A204.1 (cell line): Measurements from ENCODE around the gene SLC16A7.
"Not testable (repeated sequence)": the region's sequence is repeated elsewhere in the genome, so short reads cannot be mapped to it uniquely, and the experiment has no call there.

Experiments used
- FAIRE-seq: peaks from 2 replicates; lab custom pipeline; 2012; peaks lifted over from hg19 to GRCh38; lab: Jason Lieb, UNC

SLC16A7 gene, protein sequence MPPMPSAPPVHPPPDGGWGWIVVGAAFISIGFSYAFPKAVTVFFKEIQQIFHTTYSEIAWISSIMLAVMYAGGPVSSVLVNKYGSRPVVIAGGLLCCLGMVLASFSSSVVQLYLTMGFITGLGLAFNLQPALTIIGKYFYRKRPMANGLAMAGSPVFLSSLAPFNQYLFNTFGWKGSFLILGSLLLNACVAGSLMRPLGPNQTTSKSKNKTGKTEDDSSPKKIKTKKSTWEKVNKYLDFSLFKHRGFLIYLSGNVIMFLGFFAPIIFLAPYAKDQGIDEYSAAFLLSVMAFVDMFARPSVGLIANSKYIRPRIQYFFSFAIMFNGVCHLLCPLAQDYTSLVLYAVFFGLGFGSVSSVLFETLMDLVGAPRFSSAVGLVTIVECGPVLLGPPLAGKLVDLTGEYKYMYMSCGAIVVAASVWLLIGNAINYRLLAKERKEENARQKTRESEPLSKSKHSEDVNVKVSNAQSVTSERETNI

DNA sequence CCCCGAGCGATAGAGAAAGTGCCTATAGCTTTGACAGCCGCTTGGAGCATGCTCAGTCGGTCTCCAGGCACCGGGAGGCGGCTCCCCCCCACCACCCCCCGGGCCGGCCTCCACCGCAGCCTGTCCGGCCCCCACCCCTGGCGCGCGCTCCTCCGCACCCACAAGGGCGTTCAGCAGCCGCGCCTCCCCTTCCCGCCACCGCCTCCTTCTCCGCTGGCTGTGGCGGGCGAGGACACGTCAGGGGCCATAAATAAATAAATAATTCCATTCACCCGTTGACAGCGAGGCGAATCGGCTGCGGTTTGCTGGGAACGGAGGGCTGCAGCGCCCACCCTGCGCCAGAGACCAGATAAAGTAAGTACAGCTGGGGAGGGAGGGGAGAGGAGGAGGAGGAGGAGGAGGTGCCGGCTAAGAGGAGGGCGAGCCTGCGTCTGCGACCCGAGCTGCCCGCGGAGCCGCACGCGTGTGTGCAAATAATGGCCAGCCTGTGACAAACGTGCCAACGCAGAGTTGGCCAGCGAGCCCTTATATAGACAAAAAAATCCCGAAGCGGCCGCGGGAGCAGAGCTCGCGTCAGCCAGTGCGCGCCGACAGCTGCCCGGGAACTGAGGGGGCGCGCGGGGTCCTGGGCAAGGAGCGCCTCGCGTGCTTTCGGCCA lies at the start of gene SLC16A7:
Gene SLC16A7, plus strand, starts transcription at position 147 of the 658 bp plus-strand sequence. CDS start 108,773 bp downstream, outside the sequence.
- no peak for FAIRE-seq

DNA sequence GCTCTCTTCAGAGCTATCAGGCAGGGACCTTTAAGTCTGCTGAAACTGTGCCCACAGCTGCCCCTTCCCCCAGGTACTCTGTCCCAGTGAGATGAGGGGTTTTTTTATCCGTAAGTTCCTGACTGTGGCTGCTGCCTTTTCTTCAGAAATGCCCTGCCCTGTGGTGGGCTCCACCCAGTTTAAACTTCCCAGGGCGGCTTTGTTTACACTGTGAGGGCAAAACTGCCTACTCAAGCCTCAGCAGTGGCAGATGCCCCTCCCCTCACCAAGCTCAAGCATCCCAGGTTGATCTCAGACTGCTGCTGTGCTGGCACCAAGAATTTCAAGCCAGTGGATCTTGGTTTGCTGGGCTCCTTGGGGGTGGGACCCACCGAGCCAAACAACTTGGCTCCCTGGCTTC lies 46.9 kb upstream of the SLC16A7 start:
- FAIRE-seq: no peak

DNA sequence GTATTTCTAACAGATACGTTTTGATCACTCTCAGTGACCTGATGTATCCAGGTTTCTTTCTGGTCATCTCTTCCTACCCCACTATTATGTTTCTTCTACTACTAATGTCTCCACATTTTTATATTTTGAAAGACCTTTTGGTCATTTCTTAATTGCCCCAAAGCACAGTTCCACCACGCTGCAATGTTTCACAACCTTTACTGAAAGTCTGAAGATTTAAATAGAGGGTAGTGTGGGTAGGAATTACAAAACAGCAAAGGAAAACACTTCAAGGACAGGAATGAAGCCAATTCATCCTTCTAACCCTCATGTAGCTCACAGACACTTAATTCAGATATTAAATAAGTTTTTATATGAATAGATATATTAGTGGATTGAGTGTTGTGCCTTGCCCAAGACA lies 36.1 kb upstream of the SLC16A7 start:
- FAIRE-seq: no peak

DNA sequence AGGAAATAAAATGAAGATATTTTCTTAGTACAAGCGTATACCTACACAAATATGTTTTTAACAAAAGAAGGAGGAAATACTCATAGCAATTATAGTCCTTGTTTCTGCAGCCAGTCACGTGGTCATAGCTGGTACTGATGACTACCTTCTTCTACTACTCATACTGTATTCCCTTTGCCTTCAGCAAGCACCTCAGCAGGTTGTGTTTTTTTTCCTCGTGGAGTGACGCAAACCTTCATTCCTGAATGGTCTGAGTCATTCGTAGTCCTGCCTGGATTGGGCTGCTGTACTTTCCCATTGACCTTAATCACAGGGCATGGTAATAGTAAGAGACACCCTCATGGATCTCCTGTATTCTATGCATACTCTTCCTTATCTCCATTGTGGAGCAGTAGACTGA lies 25.7 kb upstream of the SLC16A7 start:
- FAIRE-seq: no peak

DNA sequence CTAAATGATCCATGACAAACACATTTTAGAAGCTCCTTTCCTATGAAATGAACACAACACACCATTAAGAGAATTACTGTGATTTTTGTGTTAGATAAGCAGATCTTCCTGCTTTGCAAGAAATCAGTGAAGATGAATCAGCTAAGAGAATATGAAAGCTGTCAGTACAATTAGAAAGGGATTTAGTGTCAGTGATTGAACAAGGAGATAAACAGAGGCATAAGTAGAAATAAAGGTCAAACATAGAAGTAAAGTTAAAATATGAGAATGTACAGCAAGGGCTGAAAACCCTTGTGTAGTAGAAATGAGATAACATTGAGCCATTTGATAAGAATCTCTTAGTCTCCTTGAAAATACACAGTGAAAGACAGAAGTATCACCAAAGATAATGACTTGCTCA lies 21.4 kb upstream of the SLC16A7 start:
- no peak for FAIRE-seq

DNA sequence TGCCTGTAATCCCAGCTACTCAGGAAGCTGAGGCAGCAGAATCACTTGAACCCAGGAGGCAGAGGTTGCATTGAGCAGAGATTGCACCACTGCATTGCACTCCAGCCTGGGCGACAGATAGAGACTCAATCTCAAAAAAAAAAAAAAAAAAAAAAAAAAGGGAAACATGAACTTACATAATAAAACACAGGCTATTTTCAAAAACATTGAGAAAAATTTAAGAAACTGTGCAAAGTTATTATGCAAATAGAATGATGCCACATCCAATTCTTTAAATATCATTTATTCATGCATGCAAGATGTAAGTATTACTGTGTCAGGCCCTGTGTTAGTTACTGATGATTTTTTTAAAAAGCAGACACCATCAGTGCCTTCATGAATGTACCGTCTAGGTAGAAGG lies 20.0 kb upstream of the SLC16A7 start:
- FAIRE-seq: no peak

DNA sequence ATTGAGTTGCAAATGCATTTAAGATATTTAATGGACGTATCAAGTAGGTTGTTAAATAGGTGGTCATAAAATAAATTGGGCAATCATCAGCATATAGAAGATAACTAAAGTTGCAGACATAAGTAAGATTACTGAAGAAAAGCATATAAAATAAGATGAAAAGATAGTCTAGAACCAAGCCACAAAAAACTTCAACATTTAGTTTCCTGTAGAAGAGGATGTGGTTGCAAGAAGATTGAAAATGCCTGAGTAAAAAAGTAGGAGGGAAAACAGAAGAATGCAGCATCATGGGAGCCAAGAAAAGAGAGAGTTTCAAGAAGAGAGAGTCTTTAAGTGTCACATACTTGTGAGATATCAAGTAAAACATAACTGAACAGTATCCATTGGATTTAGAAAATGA lies 17.6 kb upstream of the SLC16A7 start:
- FAIRE-seq: no peak

DNA sequence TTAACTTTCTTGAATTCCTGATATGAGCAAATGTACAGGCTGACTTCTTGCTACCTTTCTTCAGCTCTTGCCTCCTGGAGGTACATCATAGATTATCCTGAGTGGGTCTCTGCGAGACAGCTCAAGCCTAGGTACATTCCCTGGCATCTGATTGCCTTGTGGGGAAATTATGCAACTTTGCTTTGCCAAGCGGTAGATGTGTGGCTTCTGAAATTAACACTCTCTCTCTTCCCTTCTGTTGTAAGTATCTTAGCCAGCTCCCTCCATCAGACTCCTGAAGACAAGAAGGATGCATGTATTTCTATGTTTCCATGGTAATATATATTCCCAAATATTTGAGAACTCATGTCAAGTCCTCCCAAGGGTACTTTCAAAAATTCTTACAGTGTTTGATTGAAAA lies 16.2 kb upstream of the SLC16A7 start:
- no peak for FAIRE-seq

DNA sequence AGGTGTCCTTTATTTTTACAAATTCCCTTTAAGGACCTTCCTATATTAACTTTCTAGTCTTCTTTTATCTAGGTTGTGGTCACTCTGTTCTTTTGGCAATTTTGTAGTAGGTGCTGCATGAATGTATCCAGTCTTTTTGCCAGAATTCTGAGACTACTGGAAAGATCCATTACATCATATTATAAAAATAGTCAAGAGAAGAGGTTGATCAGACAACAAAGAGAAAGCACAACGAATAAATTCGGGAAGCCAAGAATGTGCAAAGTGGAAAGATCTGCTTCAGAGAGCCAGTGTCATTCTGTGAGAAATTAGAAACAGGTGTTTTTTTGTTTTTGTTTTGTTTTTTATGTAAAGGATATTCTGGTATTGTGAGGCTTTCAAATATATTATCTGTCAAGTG lies 15.8 kb upstream of the SLC16A7 start:
- FAIRE-seq: no peak

DNA sequence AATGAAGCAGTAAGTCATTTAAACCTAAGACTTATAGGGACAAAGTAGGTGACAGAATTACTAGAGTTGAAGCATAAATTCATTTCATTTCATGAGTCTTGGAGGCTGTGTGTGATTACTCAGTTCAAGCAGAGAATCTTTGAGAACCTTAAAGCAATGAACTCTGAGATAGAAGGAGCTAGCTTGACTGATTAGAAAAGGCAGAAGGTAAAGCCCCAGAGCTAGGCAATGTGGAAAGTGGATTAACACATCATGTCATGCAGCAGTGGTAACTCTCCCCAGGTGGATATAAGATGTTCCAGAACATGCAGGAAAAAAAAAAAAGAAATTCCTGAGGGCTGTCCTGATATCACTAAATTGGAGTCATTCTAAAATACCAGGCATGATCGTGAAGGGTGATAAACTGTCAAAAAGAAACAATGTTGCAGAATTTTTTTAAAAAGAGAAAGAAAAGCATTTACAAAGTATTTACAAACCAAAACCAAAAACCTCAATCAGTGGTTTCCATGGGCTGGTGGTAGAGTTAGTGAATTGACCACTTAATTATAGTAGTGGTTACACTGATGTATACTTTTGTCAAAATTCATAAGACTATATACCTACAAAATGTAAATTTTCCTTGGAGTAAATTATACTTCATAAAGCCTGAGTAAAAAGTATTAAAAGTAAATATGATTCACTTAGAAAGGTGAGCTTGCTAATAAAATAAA lies 12.7 kb upstream of the SLC16A7 start:
- FAIRE-seq: no peak

DNA sequence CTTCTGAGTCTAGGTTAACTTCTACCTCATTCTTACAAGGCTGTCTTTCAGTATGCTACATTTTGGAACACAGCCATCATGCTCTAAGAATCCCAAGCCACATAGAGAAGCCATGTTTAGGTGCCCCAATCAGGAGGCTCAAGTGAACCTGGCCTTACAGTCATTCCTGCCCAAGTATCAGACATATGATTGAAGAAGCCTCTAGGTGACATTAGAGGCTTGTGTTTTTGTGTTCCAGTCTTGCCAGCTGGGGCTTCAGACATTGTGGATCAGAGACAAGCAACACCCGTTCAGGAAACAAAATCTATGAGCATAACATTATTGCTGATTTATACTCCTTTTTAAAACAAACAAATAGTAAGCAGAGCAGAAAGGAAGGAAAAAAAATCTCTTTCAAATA lies 8.1 kb upstream of the SLC16A7 start:
- no peak for FAIRE-seq

DNA sequence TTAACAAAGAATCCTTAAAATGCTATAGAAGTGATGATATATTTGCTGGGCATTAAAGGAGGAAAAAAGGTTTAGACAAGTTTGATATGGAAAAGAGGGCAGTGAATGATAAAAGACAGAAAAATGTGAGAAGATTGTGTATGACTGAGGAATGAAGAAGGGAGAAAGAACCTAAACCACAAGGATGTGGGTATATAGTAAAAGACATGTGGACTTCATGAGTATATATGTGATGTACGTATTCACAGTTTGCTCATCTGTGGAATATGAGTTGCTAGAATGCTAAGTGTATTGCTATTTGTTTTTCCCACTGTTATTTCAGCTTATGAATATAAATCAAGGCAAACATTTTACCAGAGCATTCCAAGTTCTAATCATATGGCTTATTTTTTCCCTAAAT lies 2.1 kb upstream of the SLC16A7 start:
- no peak for FAIRE-seq

DNA sequence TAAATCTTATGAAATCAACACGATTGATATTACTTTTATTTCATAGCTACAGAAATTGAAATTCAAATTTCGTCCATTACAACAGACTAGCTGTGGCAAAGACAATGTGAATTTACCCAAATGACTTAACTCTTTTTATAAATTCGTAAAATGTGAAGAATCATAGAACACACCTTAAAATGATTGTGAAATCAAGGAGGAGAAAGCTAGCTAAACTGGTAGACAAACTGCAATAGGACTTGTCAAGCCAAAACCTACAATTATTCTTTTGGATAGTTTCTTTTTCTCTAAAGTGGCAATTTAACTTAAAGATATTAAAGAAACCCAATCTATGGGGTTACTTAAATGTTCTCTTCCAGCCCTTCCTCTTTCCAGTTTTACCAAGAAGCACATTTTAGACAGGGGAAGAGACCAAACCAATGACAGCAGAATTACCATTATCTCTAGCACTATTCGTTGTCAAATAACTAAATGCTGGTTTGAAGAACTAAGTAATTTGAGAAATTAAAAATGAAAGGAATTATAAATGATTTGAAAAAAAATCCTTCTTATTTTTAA lies 807 bp upstream of the SLC16A7 start:
- no peak for FAIRE-seq

DNA sequence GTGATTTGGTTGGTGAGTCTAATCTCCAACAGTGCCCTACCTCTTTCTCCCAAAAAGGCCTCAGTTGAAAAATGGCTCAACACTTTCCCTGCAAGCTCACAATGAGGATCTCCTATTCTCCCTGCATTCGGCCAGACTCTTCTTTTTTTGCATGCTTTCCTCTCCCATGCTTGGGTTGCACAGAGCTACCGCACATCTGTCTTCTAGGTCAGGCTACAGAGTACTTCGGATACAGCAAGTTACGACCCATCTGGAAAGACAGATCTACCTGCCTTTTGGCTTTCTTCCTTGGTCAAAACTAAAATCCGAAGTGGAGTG lies 305 bp upstream of the SLC16A7 start:
- no peak for FAIRE-seq

DNA sequence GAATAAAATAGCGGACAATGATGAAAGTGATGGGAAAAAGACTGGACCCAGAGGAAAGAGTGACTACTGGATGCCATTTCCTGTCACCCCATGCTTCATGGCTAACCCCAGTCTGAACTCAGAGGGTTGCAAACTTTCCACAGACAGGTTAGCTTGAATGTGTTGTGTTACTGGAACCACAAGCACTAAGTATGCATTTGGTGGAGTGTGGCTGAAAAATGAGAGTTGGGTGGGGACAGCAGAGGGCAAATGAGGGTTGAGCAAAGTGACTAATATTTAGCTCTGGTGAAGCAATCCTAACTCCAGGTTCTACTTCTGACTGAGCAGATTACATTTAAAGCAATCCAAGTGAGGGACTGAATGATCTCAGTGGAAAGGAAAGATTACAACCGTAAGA lies 1.6 kb downstream of the SLC16A7 start:
- no peak for FAIRE-seq

DNA sequence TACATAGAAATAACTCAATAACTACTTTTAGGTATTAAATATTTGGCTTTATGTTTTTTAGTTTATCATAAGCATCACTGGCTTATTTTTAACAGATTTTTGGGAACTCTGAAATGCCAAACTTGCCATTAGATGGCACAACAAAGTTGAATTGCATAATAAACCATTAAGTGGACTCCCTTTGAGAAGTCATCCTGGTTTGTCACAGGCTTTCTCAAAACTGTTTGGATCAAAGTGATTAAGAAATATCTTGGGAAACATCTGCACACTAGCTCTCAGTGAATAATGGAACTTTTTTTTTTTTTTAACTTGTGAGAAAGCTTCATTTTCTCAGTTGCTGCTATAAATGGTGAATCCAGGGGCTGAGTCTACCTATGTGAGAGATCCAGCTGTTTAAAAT lies 4.3 kb downstream of the SLC16A7 start:
- no peak for FAIRE-seq

DNA sequence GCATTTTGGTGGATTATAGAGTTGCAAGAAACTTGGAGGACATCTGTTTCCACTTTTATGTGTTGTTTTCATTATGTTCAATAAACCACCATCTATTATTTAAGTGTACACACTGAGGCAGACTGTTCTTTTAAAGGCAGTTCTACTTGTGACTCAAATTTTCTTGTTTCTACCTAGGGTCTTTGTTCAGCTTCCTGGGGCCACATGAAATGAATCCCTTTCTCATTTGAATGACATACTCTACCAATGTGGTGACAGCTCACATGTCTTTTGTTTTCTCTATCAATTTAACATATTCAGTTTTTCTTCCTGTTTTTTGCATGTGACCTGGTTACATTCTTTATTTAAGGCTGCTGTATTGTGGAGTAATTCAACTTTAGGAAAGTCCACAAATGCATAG lies 7.9 kb downstream of the SLC16A7 start:
- no peak for FAIRE-seq

DNA sequence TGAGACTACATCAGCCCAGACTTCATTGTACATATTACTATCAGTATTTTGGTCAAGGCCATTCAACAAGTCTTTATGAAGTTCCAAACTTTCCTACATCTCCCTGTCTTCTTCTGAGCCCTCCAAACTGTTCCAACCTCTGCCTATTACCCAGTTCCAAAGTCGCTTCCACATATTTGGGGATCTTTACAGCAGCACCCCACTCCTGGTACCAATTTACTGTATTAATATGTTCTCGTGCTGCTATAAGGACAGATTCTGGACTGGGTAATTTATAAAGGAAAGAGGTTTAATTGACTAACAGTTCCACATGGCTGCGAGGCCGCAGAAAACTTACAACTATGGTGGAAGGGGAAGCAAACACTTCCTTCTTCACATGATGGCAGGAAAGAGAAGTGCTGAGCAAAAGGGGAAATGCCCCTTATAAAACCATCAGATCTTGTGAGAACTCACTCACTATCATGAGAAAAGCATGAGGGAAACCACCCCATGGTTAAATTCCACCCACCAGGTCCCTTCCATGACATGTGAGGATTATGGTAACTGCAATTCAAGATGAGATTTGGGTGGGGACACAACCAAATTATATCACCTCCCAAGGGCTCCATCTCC lies 17.1 kb downstream of the SLC16A7 start:
- FAIRE-seq: not testable (repeated sequence)

DNA sequence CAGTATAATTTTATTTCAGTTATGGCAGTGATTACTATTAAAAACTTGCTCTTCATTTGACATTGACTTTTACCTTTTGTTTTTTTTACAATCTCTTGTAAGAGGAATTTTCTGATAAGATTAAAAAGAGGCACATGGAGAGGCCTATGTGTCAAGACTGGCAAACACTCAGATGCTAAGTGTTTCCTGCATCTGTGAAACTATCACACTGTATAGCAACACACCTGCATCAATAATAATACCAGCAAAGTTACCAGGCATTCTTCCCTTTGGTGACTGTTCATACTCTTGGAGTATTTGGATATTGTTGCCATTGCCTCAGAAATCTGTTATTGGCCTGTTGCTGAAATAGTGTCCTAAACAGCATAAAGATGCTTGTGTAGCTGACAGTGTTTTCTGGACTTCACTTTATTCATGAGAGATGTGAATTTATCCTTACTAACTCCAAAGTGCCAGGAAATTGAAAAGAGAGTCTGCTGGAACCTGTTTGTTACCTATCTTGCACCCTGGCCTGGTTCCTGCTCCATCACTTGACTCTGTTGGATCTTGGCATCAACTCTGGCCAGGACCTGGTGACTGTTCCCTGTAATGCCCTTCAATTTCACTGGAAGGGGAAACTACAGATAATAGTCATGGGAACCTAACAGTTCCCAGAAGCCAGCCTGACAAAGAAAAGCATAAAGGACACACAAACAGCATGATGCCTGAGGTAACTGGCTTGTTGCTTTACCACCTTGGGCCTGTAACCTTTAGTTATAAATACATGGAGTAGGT lies 19.8 kb downstream of the SLC16A7 start:
- FAIRE-seq: no peak

DNA sequence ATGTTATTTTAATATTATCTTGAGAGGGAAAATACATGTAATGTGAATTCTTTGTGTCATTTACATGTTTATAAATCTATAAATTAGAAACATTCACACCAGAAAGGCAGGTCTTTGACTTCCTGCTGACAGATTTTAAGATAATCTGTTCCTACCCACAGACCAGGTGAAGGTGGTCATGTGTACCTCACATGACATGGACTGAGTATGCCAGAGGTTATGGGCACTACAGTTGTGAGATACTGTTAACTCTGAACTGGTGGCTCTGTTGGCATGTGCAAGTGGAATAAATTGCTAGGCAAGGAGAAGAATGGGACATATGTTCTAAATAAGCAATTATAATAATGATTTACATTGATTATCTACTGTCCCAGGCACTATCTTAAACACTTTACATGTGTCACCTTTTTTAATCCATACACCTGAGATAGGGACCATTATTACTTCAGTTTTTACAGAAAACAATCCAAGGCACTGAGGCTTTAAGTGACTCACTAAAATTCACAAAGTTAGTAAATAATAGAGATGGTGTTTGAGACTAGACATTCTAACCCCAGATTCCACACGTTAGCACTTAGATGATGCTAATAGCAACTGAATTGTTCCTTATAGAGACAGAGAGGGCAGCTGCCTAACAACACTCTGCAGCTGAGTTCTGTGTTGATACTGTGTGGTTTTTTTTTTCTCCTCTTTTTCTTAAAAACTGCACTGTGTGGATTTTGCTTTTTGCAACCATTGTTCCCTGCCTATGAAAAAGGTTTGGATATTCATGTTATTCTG lies 23.8 kb downstream of the SLC16A7 start:
- no peak for FAIRE-seq

DNA sequence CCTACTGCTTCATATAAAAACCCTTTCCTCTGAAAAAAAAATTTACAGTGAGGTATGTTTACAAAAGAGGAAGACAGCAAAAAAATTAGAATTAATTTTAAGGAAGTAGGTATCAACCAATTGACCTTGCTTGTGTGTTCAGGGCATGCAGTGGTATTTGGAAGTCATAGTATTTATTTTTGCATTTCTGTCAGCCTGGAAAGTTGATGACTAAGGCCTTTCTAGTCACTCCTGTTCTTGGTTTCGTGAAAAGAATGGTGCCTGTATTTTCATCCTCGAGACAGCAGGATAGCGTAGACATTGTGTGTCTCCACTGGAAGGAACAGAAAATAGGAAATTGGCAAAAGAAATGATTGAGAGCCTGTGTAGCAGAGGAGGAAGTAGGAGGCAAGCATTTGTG lies 24.5 kb downstream of the SLC16A7 start:
- FAIRE-seq: no peak
